ENCODE data around the gene RNF183.

Gene RNF183, protein sequence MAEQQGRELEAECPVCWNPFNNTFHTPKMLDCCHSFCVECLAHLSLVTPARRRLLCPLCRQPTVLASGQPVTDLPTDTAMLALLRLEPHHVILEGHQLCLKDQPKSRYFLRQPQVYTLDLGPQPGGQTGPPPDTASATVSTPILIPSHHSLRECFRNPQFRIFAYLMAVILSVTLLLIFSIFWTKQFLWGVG
- 0 to 0.27 (median 0.05) reads per million in 4 experiments for total RNA-seq

DNA sequence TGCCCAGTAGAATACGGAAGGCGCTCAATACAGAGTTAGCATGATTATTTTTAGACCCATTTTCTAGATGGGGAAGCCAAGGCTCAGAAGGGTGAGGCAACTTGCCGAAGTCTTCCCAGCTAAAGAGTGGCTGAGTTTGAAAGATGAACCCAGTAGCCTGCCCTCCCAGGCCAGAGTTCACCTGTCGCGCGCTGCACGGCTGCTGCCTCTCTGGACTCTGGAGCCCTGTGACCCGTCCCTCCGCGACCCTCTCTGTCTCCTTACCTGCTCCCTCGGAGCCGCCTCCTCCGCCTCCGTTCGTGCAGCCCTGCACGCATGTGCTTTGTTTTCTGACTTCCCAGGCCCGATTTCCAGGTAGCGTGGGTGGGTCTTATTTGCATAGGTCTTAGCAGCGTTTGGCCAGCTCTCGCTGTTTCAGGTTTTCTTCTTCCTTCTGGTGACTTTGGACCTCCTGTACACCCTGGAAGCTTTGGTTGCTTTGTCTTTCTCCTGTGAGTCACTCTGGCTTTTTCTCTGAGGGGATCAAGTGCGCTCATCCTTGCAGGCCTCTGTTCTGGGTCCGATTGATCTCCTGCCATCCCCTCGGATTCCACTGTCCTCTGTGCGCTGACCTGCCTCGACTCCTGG lies at the start of gene RNF183:
RNF183 (minus strand) TSS at position 585 of the 627 bp plus-strand sequence. CDS start 5,192 bp downstream, outside the sequence.
- DNase-seq, result no peak

DNA sequence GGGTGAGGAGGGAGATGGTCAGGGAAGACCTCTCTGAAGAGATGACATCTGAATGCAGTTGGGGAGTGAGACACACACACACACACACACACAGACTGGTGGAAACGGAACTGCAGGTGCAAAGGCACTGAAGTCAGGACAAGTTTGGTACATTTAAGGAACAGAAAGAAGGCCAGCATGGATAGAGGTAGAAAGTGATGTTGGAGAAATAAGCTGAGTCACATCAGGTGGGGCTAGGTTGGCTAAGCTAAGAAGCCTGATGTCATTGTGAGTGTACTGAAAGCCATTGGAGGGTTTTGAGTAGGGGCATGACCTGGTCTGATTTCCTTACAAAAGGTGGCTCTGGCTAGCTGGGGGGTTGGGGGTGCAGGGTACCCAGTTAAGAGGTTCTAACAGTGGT lies 49.2 kb upstream of the RNF183 start:
- DNase-seq, result no peak

DNA sequence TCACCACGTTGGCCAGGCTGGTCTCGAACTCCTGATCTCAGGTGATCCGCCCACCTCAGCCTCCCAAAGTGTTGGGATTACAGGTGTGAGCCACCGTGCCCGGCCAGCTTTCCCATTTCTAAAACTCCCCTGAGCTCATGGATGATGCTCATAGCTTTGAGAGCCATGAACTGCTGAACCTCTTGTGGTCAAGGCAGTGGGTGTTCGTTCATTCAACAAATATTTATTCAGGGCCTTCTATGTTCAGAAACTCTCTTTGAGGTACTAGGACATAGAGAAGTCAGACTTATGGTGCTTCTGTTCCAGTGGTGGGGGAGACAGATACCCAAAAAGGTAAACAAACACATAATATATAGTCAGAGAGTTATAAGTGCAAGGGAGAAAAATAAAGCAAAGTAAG lies 48.8 kb upstream of the RNF183 start:
- DNase-seq, result no peak

DNA sequence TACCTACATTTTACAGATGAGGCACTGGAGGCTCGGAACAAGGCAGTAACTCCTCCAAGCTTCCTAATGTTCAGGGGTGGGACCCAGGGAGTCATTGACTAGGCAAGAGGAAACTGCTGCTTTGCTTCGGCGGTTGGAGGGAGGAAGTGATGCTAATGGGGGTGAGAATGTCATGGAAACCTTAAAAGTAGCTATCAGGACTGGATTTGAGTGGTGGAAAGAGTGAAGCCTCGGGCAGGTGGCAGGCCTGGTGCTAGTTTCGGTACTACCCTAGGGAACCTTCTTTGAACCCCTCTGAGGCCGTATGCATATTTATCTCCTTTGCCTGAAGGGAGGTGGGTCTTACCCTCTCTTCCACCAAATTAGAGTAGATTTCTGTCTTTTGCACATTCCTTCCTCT lies 47.8 kb upstream of the RNF183 start:
- DNase-seq, result no peak

DNA sequence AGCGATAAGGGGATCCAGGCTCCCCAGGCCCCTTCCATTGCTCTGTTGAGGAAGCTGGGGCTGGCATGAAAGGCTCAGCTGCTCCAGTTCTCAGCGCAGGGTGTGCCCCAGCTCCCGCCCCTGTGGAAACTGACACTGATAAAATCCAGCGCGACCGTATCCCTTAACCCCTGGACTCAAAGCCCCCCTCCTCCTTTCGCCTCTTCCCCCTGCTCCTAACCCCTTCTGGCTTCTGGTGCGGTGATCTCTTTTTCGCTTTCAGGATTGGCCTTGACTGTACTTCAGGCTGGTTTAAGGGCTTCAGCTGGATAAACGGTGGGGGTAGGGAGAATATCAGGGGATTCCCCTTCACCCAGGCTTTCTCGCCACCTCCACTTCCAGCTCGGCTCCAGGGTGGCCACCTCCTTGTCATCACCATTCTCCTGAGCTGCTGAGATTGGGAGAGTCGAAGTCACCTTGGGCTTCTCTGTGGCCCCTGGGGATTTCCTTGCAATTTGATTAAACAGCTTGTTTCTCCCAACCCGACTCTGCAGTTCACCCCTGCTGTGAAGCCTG lies 47.0 kb upstream of the RNF183 start:
- no peak for DNase-seq

DNA sequence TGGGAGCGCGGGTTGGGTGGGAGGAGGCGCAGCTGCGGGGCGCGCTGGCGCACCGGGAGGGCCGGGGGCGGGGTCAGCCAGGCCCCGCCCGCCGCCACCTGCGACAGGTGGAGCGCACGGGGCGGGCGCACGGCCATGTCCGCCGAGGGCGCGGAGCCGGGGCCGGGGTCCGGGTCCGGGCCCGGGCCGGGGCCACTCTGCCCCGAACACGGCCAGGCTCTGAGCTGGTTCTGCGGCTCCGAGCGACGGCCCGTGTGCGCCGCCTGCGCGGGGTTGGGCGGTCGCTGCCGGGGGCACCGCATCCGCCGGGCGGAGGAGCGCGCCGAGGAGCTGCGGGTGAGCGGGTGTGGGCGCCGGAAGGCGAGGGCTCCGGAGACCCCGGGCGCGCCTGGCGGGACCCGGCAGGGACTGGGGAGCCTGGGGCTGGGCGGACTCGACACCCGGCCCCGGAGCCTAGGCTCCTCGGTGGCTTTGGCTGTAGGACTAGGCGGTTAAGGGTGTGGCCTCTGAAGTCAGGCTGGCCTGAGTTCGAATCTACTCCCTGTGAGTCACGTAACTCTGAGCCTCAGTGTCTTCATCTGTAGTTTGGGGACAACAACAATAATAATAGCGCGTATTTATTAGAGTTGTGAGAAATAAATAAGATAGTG lies 46.4 kb upstream of the RNF183 start, which contains the start of gene BSPRY:
BSPRY (plus strand) TSS at position 97 of the 650 bp plus-strand sequence; CDS start at position 136, 39 bp downstream.
- DNase-seq, result no peak

DNA sequence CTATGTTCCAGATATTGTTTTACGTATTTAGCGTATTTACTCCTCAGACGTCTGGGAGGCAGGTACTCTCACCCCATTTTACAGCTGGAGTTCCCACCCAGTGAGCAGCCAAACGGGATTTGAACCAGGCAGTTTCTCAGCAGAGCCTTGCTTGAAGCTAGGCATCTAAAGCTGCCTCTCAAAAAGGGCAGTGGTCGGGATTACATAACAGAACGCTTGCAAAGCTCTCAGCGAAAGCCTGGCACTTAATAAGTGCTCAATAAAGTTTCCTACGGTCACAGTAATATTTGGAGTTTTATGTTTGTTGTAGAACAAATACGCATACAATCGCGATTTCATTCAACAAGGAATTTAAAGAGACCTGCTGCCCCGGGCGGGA lies 45.9 kb upstream of the RNF183 start:
- no peak for DNase-seq

DNA sequence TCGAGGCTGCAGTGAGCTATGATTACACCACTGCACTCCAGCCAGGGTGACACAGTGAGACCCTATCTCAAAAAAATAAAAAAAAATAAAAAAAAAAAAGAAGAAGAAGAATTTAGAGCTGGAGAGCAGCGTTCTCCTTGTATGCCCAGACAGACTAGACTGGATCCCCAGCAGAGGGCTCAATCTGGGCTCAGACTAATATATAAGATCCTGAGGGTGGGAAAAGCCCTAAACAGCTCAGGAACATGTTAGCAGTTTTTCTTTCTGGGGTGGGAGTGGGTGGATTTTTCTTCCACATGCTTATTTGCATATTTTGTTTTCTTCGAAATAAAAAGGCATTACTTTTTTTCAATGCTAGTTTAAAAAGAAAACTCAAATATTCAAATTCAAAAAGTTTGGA lies 45.3 kb upstream of the RNF183 start:
- no peak for DNase-seq

DNA sequence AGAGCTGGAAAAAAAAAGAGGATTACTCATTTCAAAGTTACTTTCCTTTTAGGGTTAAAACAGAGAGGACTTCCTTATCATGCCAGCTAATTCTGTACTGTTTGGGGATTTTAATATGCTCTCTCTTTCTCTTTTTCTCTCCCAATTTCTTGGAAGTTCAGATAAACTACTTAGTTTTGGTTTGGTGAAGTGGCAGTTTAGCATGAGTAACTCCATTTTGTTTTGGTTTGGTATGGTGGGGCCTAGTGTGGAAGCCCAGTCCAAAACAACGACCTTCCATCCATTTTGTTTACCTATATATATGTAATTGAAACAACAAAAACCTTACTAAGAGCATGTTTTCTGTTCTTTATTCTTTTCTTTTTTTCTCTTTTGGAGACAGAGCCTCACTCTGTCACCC lies 42.5 kb upstream of the RNF183 start:
- no peak for DNase-seq

DNA sequence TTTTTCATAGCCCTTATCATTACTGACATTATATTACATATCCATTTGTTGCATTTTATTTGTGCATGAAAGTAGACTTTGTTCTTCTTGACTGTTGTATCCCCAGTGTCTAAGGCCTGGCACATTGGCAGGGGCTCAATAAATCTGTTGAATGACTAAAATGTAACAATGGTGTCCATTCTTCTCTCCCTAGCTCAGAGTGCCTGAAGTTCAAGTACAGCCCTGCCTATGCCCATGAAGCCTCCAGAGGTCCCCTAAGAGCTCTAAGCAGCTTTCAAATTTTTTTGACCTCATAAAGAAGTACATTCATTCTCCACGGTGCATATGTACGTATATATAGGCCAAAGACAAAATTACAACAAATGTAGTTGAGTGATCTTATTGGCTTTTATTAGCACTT lies 42.0 kb upstream of the RNF183 start:
- no peak for DNase-seq

DNA sequence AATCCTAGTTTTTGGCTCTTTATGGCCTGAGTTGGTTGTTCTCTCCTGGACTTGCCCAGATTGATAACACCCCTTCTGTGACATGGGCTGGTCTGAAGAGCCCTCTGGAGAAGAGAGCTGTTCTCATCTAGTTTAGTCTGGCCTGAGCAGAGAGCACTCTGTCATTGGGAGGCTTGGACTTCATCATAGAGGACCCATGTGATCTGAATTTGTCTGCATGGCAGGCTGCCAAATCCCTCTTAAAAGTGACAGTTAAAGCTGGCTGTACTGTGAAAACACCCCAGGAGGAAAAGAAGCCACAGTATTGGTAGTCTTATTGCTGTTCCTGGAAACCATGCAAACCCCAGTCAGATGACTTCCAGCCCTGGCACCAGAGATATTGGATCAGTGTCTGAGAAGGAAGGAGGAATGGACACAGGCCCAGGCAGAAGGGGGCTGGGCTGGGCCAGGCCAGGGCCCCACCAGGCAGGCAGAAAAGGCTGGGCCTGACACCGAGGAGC lies 40.6 kb upstream of the RNF183 start:
- no peak for DNase-seq

DNA sequence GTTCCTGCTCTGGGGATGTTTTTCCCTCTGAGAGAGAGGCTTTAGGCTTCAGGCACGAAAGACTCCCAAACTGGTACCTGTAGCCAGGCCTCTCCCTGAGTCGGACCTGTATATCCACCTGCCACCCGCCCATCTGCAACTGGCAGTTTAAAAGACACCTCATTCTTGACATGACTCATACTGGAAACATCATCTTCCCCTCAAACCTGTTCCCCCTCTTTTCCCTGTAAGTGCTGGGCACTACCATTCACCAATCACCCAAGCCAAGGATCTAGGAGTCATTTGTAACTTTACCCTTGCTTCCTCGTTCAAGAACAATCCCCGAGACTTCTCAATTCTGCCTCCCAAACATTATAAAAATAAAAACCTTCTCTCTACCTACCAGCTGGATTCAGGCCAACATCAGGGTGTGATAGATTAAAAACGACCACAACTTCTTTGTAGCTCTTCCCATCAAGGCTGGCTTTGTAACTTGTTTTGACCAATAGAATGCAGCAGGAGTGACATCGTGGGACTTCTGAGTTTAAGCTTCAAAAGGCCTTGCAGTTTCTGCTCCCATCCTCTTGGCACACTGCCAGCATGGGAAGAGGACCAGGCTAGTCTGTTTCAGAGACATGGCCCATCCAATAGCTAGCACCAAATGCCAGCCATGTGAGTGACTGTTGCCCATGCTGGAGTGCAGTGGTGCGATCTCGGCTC lies 38.7 kb upstream of the RNF183 start:
- no peak for DNase-seq

DNA sequence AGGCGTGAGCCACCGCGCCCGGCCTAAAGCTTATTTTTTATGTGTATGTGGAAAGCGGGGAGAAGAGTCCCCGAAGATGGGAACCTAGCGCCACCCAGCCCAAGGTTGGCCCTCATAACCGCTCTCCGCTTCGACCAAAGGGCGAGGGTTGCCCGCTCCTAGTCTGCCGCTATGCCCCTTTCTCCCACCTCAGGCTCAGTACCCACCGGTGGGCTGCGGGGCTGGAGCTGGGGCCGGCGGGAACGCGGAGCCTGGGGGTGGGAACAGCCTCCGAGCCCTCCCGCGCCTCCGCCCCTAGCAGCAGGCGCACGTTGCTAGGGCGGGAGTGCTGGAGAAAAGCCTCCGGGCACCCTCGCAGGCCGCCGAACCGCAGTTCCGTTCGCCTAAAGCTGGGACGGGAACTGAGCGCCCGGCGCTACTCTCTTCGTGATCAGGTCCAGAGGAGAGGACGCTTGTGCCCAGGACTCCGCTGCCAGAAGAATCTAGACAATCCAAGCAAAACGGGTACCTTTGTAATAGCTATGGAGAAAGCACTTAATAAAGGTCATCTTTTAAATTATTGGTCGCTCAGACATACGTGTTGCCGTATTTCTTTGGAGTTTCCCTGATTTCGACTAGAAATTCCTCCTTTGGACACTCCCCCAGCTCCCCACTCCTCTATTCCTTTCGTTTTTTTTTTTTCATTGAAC lies 37.0 kb upstream of the RNF183 start, which contains the start of gene WDR31:
WDR31 (minus strand) TSS at position 265 of the 689 bp plus-strand sequence. CDS start 8,253 bp downstream, outside the sequence.
- DNase-seq, result peak; percentile 57

DNA sequence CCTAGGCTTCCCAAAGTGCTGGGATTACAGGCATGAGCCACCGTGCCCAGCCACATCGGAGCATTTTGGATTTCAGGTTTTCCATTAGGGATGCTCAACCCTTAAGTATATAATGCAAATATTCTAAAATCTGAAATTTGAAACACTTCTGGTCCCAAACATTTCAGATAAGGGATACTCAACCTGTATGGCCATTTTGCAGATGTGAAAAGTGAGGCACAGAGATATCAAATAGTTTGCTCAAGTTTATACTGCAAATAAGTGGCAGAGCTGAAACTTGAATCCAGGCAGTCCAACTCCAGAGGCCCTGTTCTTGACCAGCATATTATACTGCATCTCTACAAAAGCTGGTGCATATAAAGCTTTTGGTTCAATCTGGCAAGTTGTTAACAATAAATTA lies 34.5 kb upstream of the RNF183 start:
- no peak for DNase-seq

DNA sequence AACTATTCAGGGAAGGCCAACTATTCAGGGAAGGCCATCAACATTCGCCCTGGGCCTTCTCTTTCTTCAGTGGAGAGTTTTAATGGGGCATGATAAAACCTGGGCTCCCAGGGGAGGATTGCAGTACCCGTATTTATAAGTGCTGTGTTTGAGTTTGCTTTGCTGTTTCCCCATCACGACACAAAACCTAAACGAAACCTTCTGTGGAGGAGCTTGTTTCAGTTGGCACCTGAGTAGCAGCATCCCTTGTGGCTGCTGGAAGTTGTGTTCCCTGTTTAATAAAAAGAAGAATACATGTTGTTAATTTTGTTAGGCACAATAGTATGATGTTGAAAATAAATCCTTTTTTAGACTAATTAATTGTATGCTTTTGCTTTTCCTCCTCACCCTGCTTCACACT lies 28.6 kb upstream of the RNF183 start:
- DNase-seq, result no peak

DNA sequence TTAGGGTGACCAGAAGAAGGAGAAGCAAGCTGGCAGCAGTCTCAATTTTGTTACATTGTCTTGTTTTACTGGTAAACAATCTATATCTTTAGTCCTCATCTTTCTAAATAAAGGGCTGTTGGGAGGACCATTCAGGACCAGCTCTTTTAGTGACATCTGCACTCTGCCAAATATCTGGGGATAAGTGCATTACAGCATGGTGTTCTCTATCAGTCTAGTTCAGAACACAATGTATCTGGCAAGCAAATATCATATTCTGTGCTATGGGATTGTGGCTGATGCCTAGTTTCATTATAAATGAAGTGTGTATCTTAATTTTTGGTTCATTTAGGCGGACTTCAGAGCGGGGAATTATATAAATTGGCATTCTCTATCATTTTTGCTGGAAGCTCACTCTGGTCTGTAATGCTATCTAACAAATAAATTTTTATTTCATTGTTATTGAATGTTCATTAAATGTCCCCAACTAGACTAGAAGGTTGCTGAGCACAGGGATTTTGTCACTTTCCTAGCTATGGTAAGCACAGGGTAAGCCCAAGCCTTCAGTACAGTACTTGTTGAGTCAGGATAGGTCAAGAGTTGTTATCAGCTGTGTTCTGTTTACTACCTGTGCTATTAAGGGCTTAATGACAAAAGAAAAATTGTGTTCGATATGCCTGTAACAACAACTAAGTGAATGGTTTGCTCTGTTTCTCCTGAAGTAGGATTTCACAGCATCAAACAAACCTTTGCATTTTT lies 25.0 kb upstream of the RNF183 start:
- DNase-seq, result no peak

DNA sequence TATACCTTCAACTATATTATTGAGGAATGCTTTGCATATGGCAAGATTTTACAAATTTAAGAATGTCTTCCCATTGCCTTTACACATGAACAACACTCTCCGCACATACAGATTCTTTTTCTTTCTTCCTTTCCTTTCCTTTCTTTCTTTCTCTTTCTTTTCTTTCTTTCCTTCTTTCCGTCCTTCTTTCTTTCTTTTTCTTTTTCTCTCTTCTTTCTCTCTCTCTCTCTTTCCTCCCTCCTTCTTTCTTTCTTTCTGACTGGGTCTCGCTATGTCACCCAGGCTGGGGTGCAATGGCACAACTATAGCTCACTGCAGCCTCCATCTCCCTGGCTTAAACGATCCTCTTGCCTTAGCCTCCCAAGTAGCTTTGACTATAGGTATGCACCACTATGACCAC lies 23.1 kb upstream of the RNF183 start:
- DNase-seq, result no peak

DNA sequence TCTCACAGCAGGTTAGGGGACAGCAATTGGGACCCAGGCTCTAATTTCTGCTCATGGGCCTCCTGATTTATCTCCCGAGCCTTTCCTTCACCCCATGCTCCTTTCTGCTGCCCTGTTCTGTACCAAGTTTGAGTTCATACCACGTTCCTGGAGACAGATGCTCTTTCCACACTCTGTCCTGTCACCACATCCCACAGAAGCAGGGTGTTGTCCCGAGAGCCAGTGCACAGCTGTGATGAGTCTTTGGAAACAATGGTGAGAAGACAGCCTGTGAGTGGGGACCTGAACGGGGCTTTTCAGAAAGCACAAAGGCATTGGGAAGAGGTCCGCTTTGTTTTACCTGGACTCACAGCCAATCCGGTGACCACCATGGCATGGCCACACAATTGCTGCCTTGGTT lies 19.5 kb upstream of the RNF183 start:
- DNase-seq, result no peak

DNA sequence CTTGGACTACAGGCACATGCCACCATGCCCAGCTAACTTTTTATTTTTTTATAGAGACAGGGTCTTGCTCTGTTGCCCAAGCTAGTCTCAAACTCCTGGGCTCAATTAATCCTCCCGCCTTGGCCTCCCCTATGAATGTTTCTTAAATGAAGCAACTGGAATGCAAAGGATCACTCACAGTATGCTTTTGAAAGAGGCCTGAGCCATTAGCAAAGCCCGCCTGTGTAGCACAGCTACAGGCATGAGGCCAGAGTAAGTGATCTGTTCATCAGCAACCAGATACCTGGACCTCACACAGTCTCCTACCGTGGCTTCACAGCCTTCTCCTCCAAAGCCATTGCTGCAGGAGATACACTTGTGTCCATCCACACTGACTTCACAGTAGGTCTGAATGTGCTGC lies 16.9 kb upstream of the RNF183 start:
- no peak for DNase-seq

DNA sequence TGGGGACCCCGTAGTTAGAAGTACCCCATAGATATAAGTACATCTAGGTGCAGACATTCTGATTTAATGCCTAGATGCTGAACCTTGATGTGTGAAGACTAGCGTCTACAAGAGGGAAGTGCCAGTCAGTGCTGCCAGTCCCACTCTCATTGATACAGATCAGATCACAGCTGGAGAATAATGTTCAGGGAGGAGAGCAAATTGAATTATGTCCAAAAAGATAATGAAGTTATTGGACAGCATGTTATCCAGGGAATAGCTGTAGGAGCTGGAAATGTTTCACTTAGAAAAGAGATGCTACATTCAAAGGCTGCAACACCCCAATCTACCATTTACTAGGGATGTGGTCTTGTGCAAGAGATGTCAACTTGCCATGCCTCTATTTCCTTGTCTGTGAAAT lies 15.9 kb upstream of the RNF183 start:
- no peak for DNase-seq

DNA sequence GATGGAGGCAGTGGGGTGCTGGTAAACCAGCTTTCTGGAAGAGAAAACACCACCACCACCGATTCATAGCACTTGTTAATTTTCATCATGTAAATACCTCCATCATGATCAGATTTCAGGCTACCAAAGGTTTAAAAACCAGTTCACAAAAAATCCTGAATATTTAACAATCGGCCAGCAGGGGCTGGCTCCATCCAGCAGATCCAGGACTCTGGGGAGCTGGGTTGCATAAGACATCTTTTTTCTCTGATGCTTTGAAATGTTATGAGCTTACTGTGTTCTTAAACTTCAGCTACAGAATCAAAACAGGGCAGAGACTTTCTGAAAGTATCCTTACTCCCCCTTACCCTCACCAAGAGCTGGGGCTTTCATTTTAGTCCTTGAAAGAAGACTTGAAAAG lies 14.6 kb upstream of the RNF183 start:
- no peak for DNase-seq

DNA sequence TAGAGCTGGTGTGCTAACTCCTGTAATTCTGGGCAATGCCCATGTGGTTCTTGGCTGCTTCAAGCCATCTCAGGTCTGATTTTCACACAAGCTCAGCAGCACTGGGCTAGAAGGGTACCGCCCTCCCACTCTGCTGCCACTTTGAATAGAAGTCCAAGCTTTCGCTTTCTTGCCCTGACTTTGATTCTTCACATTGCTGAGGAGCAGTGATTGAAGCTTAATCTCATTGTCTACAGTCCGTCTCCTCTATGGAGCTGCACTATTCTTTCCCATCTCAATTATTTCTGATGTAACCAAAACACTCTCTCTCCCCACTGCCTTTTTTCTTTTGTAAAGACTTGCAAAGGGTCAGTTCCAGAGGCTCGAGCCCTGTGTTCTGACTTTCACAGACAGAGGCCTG lies 12.9 kb upstream of the RNF183 start:
- no peak for DNase-seq
